HepG2 (cell line): ENCODE measurements around the gene DLG4. TPM values are rescaled to one million over a fixed set of nuclear protein-coding genes. Genes with fewer than 3 reads are reported as not detected.

ENCODE experiments used
- GLMP ChIP-seq: sonication (generic); formaldehyde crosslinking; IDR thresholded peaks from 2 replicates; pipeline ENCODE4 v1.9.0; 2021; ENCODE audit warnings: missing genetic modification reagents, mild to moderate bottlenecking, borderline replicate concordance
- HES4 ChIP-seq: sonication (generic); formaldehyde crosslinking; IDR thresholded peaks from 2 replicates; pipeline ENCODE4 v1.9.0; 2021; ENCODE audit warnings: mild to moderate bottlenecking, missing genetic modification reagents, borderline replicate concordance
- HNF4G ChIP-seq, 2 experiments: sonication (generic) in 1 of 2; formaldehyde crosslinking in 1 of 2; IDR thresholded peaks; 2 replicates each; pipeline versions ENCODE4 v1.4.0 to v1.6.1; 2011 to 2020; ENCODE audit warnings: borderline replicate concordance in 2 of 2, low read depth in 2 of 2, mild to moderate bottlenecking in 2 of 2, low read length in 1 of 2, missing genetic modification reagents in 1 of 2, moderate library complexity in 1 of 2
- MIER3 ChIP-seq: IDR thresholded peaks from 2 replicates; pipeline ENCODE4 v1.6.1; 2016; ENCODE audit warnings: missing compliant biosample characterization, borderline replicate concordance
- MTERF4 ChIP-seq: sonication (generic); formaldehyde crosslinking; IDR thresholded peaks from 2 replicates; pipeline ENCODE4 v1.8.0; 2023; ENCODE audit warnings: mild to moderate bottlenecking, missing genetic modification reagents
- TFAP4 ChIP-seq: sonication (generic); IDR thresholded peaks from 2 replicates; pipeline ENCODE4 v1.6.1; 2016; ENCODE audit warnings: low read depth, borderline replicate concordance
- ZBTB3 ChIP-seq: sonication (generic); formaldehyde crosslinking; IDR thresholded peaks from 2 replicates; pipeline ENCODE4 v1.4.0; 2020; ENCODE audit warnings: low read depth, mild to moderate bottlenecking, moderate library complexity, missing genetic modification reagents, borderline replicate concordance
- ZNF317 ChIP-seq: sonication (generic); formaldehyde crosslinking; IDR thresholded peaks from 2 replicates; pipeline ENCODE4 v1.5.0; 2020; ENCODE audit warnings: mild to moderate bottlenecking, missing genetic modification reagents
- ZNF569 ChIP-seq: sonication (generic); formaldehyde crosslinking; IDR thresholded peaks from 2 replicates; pipeline ENCODE4 v1.5.0; 2020; ENCODE audit warnings: mild to moderate bottlenecking, missing genetic modification reagents, moderate library complexity, borderline replicate concordance
- ZSCAN9 ChIP-seq: IDR thresholded peaks from 2 replicates; pipeline ENCODE4 v1.6.1; 2016; ENCODE audit warnings: borderline replicate concordance
- polyA plus RNA-seq, 8 experiments: library from polyadenylated mRNA; depleted of rRNA in 3 of 8; stranded (reverse) in 7 of 8; unstranded in 1 of 8; fragments of >200 nt; fragmentation: Illumina TruSeq in 4 of 8; extraction: Trizol in 4 of 8; gene quantifications; 2 replicates each; pipeline versions ENCODE4 v1.2.1 to v1.2.3, GENCODE V29; 2011 to 2016; ENCODE audit warnings: low read depth in 4 of 8, missing spikeins in 1 of 8, mixed read lengths in 1 of 8; ENCODE audit not compliant: insufficient read depth in 1 of 8
- total RNA-seq, 5 experiments: library from RNA; depleted of rRNA; stranded (reverse); fragments of >200 nt; fragmentation: Illumina TruSeq; extraction: Trizol; gene quantifications; 2 replicates each; pipeline ENCODE4 v1.2.3, GENCODE V29; 2016; ENCODE audit warnings: low read depth in 1 of 5
- TF ChIP-seq, protein P1 (sequence below): sonication (generic); formaldehyde crosslinking; IDR thresholded peaks from 2 replicates; pipeline ENCODE4 v1.4.0; 2020; ENCODE audit warnings: missing genetic modification reagents
- TF ChIP-seq, protein P2 (sequence below): IDR thresholded peaks from 2 replicates; pipeline ENCODE4 v1.4.0; 2020; ENCODE audit warnings: mild to moderate bottlenecking, missing genetic modification reagents
- TF ChIP-seq, protein P3 (sequence below): sonication (generic); formaldehyde crosslinking; IDR thresholded peaks from 2 replicates; pipeline ENCODE4 v1.4.0; 2020; ENCODE audit warnings: missing genetic modification reagents

The DLG4 gene
- total and polyA plus RNA-seq, 2 of the 13 experiments (the other 11 are each of a cell fraction or from before 2014, with no cell fraction given) = 0.71 to 4.3 TPM

DNA sequence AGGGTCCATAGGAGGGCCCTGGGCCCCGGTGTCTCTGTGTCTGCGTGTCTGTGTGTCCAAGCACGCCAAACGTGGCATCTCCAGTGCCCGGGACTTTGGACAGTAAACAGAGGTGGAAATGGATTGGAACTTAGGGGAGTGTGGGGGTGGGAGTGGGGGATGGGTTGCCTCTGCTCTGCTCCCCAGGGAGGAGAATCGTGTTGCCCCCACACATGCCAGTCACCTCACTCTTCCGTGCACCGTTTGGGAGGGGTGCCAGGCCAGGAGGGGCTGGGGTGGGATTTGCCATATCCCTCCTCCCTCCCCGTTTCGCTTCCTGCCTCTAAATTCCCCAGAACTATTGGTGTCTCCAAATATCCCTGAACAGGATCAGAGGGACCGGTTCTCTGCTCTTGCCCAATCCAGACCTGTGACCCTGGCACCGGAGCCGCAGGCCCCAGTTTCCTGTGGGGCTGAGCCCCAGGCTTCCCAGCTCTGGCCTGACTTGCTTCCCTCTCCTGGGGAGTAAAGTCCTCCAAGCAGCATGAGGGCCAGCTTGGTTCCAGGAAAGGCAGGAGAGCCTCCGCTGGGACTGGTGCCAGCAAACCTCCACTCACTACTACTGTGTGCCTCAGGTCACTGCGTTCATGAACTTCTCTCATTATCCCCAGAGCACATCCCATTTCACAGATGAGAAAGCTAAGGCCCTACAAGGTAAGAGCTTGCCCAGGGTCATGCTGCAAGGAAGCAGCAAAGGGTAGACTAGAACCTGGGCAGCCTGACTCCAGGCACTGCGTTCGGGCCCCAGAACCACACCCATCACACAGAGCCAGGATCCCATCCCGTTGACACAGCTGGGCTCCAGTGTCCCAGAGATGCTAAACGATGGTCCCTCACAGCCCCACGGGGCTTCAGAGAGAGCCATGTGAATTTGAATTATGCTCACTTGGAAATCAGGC, 40.0 kb downstream of the DLG4 start, which contains the start of gene ASGR1 (continued):
- TF ChIP-seq HNF4G (IDR thresholded peaks at IDR 0.05; ENCODE audit: borderline replicate concordance, low read depth, low read length) (peak; percentile 88), HNF4G (CRISPR knock-in tag; IDR thresholded peaks at IDR 0.05; ENCODE audit: borderline replicate concordance, low read depth) (peak; percentile 82), ZNF569 (CRISPR knock-in tag) (no peak), ZNF317 (peak; percentile 76), MIER3 (CRISPR knock-in tag) (peak; percentile 77), ZSCAN9 (CRISPR knock-in tag) (peak; percentile 71), TFAP4 (peak; percentile 12; the same call in 1 of the 2 replicates), MTERF4 (CRISPR knock-in tag) (0 out of 2 replicates have a peak, but pooled peaks have one; percentile 11), ZBTB3 (CRISPR knock-in tag) (no peak), HES4 (CRISPR knock-in tag) (no peak), GLMP (no peak)
- TF ChIP-seq, protein P1, sequence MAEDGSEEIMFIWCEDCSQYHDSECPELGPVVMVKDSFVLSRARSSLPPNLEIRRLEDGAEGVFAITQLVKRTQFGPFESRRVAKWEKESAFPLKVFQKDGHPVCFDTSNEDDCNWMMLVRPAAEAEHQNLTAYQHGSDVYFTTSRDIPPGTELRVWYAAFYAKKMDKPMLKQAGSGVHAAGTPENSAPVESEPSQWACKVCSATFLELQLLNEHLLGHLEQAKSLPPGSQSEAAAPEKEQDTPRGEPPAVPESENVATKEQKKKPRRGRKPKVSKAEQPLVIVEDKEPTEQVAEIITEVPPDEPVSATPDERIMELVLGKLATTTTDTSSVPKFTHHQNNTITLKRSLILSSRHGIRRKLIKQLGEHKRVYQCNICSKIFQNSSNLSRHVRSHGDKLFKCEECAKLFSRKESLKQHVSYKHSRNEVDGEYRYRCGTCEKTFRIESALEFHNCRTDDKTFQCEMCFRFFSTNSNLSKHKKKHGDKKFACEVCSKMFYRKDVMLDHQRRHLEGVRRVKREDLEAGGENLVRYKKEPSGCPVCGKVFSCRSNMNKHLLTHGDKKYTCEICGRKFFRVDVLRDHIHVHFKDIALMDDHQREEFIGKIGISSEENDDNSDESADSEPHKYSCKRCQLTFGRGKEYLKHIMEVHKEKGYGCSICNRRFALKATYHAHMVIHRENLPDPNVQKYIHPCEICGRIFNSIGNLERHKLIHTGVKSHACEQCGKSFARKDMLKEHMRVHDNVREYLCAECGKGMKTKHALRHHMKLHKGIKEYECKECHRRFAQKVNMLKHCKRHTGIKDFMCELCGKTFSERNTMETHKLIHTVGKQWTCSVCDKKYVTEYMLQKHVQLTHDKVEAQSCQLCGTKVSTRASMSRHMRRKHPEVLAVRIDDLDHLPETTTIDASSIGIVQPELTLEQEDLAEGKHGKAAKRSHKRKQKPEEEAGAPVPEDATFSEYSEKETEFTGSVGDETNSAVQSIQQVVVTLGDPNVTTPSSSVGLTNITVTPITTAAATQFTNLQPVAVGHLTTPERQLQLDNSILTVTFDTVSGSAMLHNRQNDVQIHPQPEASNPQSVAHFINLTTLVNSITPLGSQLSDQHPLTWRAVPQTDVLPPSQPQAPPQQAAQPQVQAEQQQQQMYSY (CRISPR knock-in tag) = peak; percentile 21; the same call in 1 of the 2 replicates
- TF ChIP-seq, protein P2, sequence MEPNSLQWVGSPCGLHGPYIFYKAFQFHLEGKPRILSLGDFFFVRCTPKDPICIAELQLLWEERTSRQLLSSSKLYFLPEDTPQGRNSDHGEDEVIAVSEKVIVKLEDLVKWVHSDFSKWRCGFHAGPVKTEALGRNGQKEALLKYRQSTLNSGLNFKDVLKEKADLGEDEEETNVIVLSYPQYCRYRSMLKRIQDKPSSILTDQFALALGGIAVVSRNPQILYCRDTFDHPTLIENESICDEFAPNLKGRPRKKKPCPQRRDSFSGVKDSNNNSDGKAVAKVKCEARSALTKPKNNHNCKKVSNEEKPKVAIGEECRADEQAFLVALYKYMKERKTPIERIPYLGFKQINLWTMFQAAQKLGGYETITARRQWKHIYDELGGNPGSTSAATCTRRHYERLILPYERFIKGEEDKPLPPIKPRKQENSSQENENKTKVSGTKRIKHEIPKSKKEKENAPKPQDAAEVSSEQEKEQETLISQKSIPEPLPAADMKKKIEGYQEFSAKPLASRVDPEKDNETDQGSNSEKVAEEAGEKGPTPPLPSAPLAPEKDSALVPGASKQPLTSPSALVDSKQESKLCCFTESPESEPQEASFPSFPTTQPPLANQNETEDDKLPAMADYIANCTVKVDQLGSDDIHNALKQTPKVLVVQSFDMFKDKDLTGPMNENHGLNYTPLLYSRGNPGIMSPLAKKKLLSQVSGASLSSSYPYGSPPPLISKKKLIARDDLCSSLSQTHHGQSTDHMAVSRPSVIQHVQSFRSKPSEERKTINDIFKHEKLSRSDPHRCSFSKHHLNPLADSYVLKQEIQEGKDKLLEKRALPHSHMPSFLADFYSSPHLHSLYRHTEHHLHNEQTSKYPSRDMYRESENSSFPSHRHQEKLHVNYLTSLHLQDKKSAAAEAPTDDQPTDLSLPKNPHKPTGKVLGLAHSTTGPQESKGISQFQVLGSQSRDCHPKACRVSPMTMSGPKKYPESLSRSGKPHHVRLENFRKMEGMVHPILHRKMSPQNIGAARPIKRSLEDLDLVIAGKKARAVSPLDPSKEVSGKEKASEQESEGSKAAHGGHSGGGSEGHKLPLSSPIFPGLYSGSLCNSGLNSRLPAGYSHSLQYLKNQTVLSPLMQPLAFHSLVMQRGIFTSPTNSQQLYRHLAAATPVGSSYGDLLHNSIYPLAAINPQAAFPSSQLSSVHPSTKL (CRISPR knock-in tag) = peak; percentile 83
- TF ChIP-seq, protein P3, sequence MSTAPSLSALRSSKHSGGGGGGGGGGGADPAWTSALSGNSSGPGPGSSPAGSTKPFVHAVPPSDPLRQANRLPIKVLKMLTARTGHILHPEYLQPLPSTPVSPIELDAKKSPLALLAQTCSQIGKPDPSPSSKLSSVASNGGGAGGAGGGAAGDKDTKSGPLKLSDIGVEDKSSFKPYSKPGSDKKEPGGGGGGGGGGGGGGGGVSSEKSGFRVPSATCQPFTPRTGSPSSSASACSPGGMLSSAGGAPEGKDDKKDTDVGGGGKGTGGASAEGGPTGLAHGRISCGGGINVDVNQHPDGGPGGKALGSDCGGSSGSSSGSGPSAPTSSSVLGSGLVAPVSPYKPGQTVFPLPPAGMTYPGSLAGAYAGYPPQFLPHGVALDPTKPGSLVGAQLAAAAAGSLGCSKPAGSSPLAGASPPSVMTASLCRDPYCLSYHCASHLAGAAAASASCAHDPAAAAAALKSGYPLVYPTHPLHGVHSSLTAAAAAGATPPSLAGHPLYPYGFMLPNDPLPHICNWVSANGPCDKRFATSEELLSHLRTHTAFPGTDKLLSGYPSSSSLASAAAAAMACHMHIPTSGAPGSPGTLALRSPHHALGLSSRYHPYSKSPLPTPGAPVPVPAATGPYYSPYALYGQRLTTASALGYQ (CRISPR knock-in tag) = peak; percentile 21; the same call in 1 of the 2 replicates
- TF ChIP-seq, all 625 proteins: peak for 303
